ENCODE data around the gene PTPRG.

Gene PTPRG

GRCh38 chr3:62164746-62165145 lies 603.4 kb downstream of the PTPRG start:
- CTCF ChIA-PET, result no interaction called here
- POLR2A ChIA-PET (ENCODE audit: low non-redundant PET), result no interaction called here
- no peak for DNase-seq (ENCODE audit: low spot score)
- TF ChIP-seq CTCF (conservative IDR thresholded peaks at IDR 0.05; ENCODE audit: low read depth), result no peak
- H3K27ac ChIP-seq, result no peak overlapping the region

- CTCF ChIA-PET, result no interaction called here
- POLR2A ChIA-PET (ENCODE audit: low non-redundant PET), result no interaction called here
- TF ChIP-seq CTCF (conservative IDR thresholded peaks at IDR 0.05; ENCODE audit: low read depth), result no peak
- no peak overlapping the region for H3K27ac ChIP-seq
- no peak for DNase-seq (ENCODE audit: low spot score)
These were observed 606.3 kb downstream of the PTPRG start for GRCh38 chr3:62167566-62168262.

GRCh38 chr3:62168356-62168755 lies 607.0 kb downstream of the PTPRG start:
- no peak for DNase-seq (ENCODE audit: low spot score)
- no peak overlapping the region for H3K27ac ChIP-seq
- POLR2A ChIA-PET (ENCODE audit: low non-redundant PET), result no interaction called here
- no peak for TF ChIP-seq CTCF (conservative IDR thresholded peaks at IDR 0.05; ENCODE audit: low read depth)
- CTCF ChIA-PET, result interaction anchor here (0.6 kb wide), 1 partner anchor 102 kb away, joined by 4 read pairs; no protein-coding TSS in a partner anchor

GRCh38 chr3:62169906-62170660 lies 608.7 kb downstream of the PTPRG start:
- POLR2A ChIA-PET (ENCODE audit: low non-redundant PET), result no interaction called here
- CTCF ChIA-PET, result no interaction called here
- TF ChIP-seq CTCF (conservative IDR thresholded peaks at IDR 0.05; ENCODE audit: low read depth), result no peak
- no peak for DNase-seq (ENCODE audit: low spot score)
- no peak overlapping the region for H3K27ac ChIP-seq

GRCh38 chr3:62171789-62172188 lies 610.4 kb downstream of the PTPRG start:
- no peak overlapping the region for H3K27ac ChIP-seq
- CTCF ChIA-PET, result no interaction called here
- DNase-seq (ENCODE audit: low spot score), result no peak
- POLR2A ChIA-PET (ENCODE audit: low non-redundant PET), result no interaction called here
- no peak for TF ChIP-seq CTCF (conservative IDR thresholded peaks at IDR 0.05; ENCODE audit: low read depth)

GRCh38 chr3:62172199-62172598 lies 610.8 kb downstream of the PTPRG start:
- DNase-seq (ENCODE audit: low spot score), result no peak
- H3K27ac ChIP-seq, result no peak overlapping the region
- TF ChIP-seq CTCF (conservative IDR thresholded peaks at IDR 0.05; ENCODE audit: low read depth), result no peak
- ChIA-PET POLR2A (ENCODE audit: low non-redundant PET) (no interaction called here), CTCF (no interaction called here)

Data from RWPE1 (cell line).